Liver (tissue), 3 donors: ENCODE results near the gene DOK1.

ENCODE experiments used
- EGR1 ChIP-seq, 2 donors: IDR thresholded peaks; 2 replicates each; pipeline ENCODE4 v1.6.1; 2016 to 2018; ENCODE audit warnings: antibody characterized with exemption in 2 of 2, low read depth in 2 of 2
- GABPA ChIP-seq, 2 donors: IDR thresholded peaks in 1 of 2; conservative IDR thresholded peaks in 1 of 2; 2 replicates each; pipeline ENCODE4 v1.6.1; 2016; ENCODE audit warnings: antibody characterized with exemption in 2 of 2, mild to moderate bottlenecking in 1 of 2, moderate library complexity in 1 of 2
- HNF4A ChIP-seq, 2 donors: conservative IDR thresholded peaks; 2 replicates each; pipeline ENCODE4 v1.6.1; 2016; ENCODE audit warnings: antibody characterized with exemption in 2 of 2, mild to moderate bottlenecking in 2 of 2
- JUND ChIP-seq, 2 donors: IDR thresholded peaks; 2 replicates each; pipeline ENCODE4 v1.6.1; 2016; ENCODE audit warnings: antibody characterized with exemption in 2 of 2
- RAD21 ChIP-seq, 2 donors: IDR thresholded peaks; 2 replicates each; pipeline ENCODE4 v1.6.1; 2016; ENCODE audit warnings: antibody characterized with exemption in 2 of 2, mild to moderate bottlenecking in 2 of 2
- RXRA ChIP-seq, 2 donors: IDR thresholded peaks; 2 replicates each; pipeline ENCODE4 v1.6.1; 2017 to 2018; ENCODE audit warnings: antibody characterized with exemption in 2 of 2, mild to moderate bottlenecking in 1 of 2
- SP1 ChIP-seq: IDR thresholded peaks from 2 replicates; pipeline ENCODE4 v1.6.1; 2018; ENCODE audit warnings: antibody characterized with exemption, mild to moderate bottlenecking
- TAF1 ChIP-seq: conservative IDR thresholded peaks from 2 replicates; pipeline ENCODE4 v1.6.1; 2016; ENCODE audit warnings: antibody characterized with exemption, mild to moderate bottlenecking
- YY1 ChIP-seq: IDR thresholded peaks from 2 replicates; pipeline ENCODE4 v1.6.1; 2016; ENCODE audit warnings: antibody characterized with exemption, mild to moderate bottlenecking
- TF ChIP-seq, protein P1 (sequence below): IDR thresholded peaks from 2 replicates; pipeline ENCODE4 v1.6.1; 2016; ENCODE audit warnings: antibody characterized with exemption
- TF ChIP-seq, protein P2 (sequence below): fragments of 150-350 bp; IDR thresholded peaks from 2 replicates; pipeline ENCODE4 v1.5.1; 2017; ENCODE audit warnings: improper control_type of control experiment, low read depth, low read length; ENCODE audit not compliant: missing input control
- TF ChIP-seq, protein P3 (sequence below): IDR thresholded peaks from 2 replicates; pipeline ENCODE4 v1.6.1; 2016; ENCODE audit warnings: antibody characterized with exemption
- TF ChIP-seq, protein P4 (sequence below): IDR thresholded peaks from 2 replicates; pipeline ENCODE4 v1.6.1; 2016; ENCODE audit warnings: antibody characterized with exemption
- TF ChIP-seq, protein P5 (sequence below): IDR thresholded peaks from 2 replicates; pipeline ENCODE4 v1.6.1; 2016; ENCODE audit warnings: antibody characterized with exemption, mild to moderate bottlenecking
- donor health status: healthy.
- donor health status: healthy.

DNA sequence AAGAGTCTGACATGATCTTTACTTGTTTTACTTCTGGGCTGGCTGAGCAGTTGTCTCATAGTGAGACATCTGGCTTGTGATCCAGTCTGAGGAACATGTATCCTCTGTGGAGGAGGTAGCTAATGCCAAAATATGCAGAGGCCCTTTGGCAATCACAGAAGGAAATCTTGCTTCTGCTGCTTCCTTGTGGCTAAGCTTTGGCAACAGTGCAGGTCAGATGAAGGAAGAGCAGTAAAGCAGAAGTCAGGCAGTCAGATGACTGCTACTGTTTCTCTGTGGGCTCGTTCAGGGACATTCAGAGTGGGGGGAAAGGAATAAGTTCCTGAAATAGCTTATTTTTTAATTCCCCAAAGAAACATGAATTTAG, 22.3 kb downstream of the DOK1 start:
- TF ChIP-seq, protein P1, sequence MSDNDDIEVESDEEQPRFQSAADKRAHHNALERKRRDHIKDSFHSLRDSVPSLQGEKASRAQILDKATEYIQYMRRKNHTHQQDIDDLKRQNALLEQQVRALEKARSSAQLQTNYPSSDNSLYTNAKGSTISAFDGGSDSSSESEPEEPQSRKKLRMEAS = no peak
- TF ChIP-seq, protein P2, sequence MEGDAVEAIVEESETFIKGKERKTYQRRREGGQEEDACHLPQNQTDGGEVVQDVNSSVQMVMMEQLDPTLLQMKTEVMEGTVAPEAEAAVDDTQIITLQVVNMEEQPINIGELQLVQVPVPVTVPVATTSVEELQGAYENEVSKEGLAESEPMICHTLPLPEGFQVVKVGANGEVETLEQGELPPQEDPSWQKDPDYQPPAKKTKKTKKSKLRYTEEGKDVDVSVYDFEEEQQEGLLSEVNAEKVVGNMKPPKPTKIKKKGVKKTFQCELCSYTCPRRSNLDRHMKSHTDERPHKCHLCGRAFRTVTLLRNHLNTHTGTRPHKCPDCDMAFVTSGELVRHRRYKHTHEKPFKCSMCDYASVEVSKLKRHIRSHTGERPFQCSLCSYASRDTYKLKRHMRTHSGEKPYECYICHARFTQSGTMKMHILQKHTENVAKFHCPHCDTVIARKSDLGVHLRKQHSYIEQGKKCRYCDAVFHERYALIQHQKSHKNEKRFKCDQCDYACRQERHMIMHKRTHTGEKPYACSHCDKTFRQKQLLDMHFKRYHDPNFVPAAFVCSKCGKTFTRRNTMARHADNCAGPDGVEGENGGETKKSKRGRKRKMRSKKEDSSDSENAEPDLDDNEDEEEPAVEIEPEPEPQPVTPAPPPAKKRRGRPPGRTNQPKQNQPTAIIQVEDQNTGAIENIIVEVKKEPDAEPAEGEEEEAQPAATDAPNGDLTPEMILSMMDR = no peak
- TF ChIP-seq YY1 = no peak
- no peak for TF ChIP-seq JUND (IDR thresholded peaks at IDR 0.05)
- TF ChIP-seq GABPA (IDR thresholded peaks at IDR 0.05 in 1 of 2, conservative IDR thresholded peaks at IDR 0.05 in 1 of 2) = no peak
- TF ChIP-seq, protein P3, sequence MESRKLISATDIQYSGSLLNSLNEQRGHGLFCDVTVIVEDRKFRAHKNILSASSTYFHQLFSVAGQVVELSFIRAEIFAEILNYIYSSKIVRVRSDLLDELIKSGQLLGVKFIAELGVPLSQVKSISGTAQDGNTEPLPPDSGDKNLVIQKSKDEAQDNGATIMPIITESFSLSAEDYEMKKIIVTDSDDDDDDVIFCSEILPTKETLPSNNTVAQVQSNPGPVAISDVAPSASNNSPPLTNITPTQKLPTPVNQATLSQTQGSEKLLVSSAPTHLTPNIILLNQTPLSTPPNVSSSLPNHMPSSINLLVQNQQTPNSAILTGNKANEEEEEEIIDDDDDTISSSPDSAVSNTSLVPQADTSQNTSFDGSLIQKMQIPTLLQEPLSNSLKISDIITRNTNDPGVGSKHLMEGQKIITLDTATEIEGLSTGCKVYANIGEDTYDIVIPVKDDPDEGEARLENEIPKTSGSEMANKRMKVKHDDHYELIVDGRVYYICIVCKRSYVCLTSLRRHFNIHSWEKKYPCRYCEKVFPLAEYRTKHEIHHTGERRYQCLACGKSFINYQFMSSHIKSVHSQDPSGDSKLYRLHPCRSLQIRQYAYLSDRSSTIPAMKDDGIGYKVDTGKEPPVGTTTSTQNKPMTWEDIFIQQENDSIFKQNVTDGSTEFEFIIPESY = no peak
- TF ChIP-seq, protein P4, sequence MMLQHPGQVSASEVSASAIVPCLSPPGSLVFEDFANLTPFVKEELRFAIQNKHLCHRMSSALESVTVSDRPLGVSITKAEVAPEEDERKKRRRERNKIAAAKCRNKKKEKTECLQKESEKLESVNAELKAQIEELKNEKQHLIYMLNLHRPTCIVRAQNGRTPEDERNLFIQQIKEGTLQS = no peak
- no peak for TF ChIP-seq SP1
- no peak for TF ChIP-seq RXRA (IDR thresholded peaks at IDR 0.05)
- TF ChIP-seq TAF1 = no peak
- TF ChIP-seq, protein P5, sequence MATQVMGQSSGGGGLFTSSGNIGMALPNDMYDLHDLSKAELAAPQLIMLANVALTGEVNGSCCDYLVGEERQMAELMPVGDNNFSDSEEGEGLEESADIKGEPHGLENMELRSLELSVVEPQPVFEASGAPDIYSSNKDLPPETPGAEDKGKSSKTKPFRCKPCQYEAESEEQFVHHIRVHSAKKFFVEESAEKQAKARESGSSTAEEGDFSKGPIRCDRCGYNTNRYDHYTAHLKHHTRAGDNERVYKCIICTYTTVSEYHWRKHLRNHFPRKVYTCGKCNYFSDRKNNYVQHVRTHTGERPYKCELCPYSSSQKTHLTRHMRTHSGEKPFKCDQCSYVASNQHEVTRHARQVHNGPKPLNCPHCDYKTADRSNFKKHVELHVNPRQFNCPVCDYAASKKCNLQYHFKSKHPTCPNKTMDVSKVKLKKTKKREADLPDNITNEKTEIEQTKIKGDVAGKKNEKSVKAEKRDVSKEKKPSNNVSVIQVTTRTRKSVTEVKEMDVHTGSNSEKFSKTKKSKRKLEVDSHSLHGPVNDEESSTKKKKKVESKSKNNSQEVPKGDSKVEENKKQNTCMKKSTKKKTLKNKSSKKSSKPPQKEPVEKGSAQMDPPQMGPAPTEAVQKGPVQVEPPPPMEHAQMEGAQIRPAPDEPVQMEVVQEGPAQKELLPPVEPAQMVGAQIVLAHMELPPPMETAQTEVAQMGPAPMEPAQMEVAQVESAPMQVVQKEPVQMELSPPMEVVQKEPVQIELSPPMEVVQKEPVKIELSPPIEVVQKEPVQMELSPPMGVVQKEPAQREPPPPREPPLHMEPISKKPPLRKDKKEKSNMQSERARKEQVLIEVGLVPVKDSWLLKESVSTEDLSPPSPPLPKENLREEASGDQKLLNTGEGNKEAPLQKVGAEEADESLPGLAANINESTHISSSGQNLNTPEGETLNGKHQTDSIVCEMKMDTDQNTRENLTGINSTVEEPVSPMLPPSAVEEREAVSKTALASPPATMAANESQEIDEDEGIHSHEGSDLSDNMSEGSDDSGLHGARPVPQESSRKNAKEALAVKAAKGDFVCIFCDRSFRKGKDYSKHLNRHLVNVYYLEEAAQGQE = no peak
- no peak for TF ChIP-seq RAD21 (IDR thresholded peaks at IDR 0.05)
- TF ChIP-seq EGR1 (IDR thresholded peaks at IDR 0.05; ENCODE audit: low read depth in 2 of 2) = no peak
- TF ChIP-seq HNF4A (conservative IDR thresholded peaks at IDR 0.05) = no peak
